HCT116 (cell line): ENCODE measurements around the gene MYO1F. TPM values are rescaled to one million over a fixed set of nuclear protein-coding genes. Genes with fewer than 3 reads are reported as not detected.

ENCODE experiments used
- ATAC-seq: fragments of 200-7000 bp; cut with Tn5 transposase; 2 replicates; pipeline ENCODE4 v1.9.1; 2020; ENCODE audit warnings: mild to moderate bottlenecking, moderate library complexity
- BruUV-seq: library from RNA; stranded (reverse); fragments of 400-500 nt; replicated peaks from 2 replicates; lab custom pipeline; 2021; lab: Mats Ljungman, UMichigan
- CTCF ChIA-PET: fragments of 300-600 bp; sonication (Branson Sonifier 250); formaldehyde crosslinking; loops from one replicate; lab custom pipeline; 2021; ENCODE audit warnings: antibody characterized with exemption; lab: Charles Lee
- POLR2A ChIA-PET: fragments of 300-600, 350-600 bp; sonication (Branson Sonifier 250); formaldehyde crosslinking; loops from one replicate; lab custom pipeline; 2021; ENCODE audit warnings: antibody characterized with exemption; lab: Charles Lee
- RAD21 ChIA-PET, 2 experiments: fragments of 300-600 bp; sonication (Branson Sonifier 250); formaldehyde crosslinking; loops; one replicate each; lab custom pipeline; 2023; ENCODE audit warnings: low total read pairs in 2 of 2; ENCODE audit not compliant: uncharacterized antibody in 2 of 2, unreplicated experiment in 2 of 2, low non-redundant PET in 1 of 2; lab: Charles Lee
- DNase-seq: peaks from one replicate; pipeline ENCODE4 v3.0.0-alpha.2; 2010; ENCODE audit warnings: low read depth, low spot score
- H2AFZ ChIP-seq: fragments of 200-600 bp; shearing (Covaris generic), sonication (generic); 2 replicates; pipeline ENCODE4 v1.6.1; 2017; ENCODE audit warnings: low read depth, mixed run types, mixed read lengths, antibody characterized with exemption, low read length; ENCODE audit not compliant: poor library complexity, severe bottlenecking
- H3K27ac ChIP-seq: 2 replicates; pipeline ENCODE4 v1.5.1; 2012; ENCODE audit warnings: low read depth, low read length
- H3K27me3 ChIP-seq: fragments of 200-600 bp; sonication (generic); 2 replicates; pipeline ENCODE4 v1.6.1; 2016; ENCODE audit warnings: mixed run types, low read length, mixed read lengths; ENCODE audit not compliant: insufficient read depth
- H3K36me3 ChIP-seq, 2 experiments: fragments of 200-500 bp in 1 of 2; fragments of 200-600 bp in 1 of 2; sonication (Bioruptor generic) in 1 of 2; sonication (generic) in 1 of 2; 2 replicates each; pipeline versions ENCODE4 v1.5.1 to v1.6.1; 2014 to 2016; ENCODE audit warnings: low read length in 2 of 2, inconsistent platforms in 1 of 2, mixed read lengths in 1 of 2, mixed run types in 1 of 2; ENCODE audit not compliant: insufficient read depth in 2 of 2, control insufficient read depth in 1 of 2
- H3K4me1 ChIP-seq, 2 experiments: fragments of 200-600 bp in 1 of 2; sonication (generic) in 1 of 2; 2 replicates each; pipeline versions ENCODE4 v1.5.1 to v1.6.1; 2012 to 2017; ENCODE audit warnings: low read length in 2 of 2, inconsistent platforms in 1 of 2, mild to moderate bottlenecking in 1 of 2, mixed read lengths in 1 of 2, mixed run types in 1 of 2, moderate library complexity in 1 of 2; ENCODE audit not compliant: insufficient read depth in 2 of 2, control insufficient read depth in 1 of 2
- H3K4me2 ChIP-seq: fragments of 200-600 bp; sonication (generic); 2 replicates; pipeline ENCODE4 v1.6.1; 2017; ENCODE audit warnings: mixed run types, low read length, mixed read lengths
- H3K4me3 ChIP-seq, 2 experiments: fragments of 200-600 bp in 1 of 2; sonication (generic) in 1 of 2; replicated peaks in 1 of 2; 2 replicates each; pipeline ENCODE4 v1.5.1; 2011 to 2016; ENCODE audit warnings: low read length in 2 of 2, control low read depth in 1 of 2, low read depth in 1 of 2, mild to moderate bottlenecking in 1 of 2, mixed read lengths in 1 of 2, mixed run types in 1 of 2
- H3K79me2 ChIP-seq: fragments of 200-600 bp; sonication (generic); 2 replicates; pipeline ENCODE4 v1.6.1; 2017; ENCODE audit warnings: mild to moderate bottlenecking, mixed run types, low read length, moderate library complexity, mixed read lengths; ENCODE audit not compliant: insufficient read depth
- H3K9ac ChIP-seq: fragments of 200-600 bp; sonication (generic); 2 replicates; pipeline ENCODE4 v1.6.1; 2016; ENCODE audit warnings: low read length, mixed read lengths
- H3K9me2 ChIP-seq: fragments of 200-600 bp; sonication (generic), shearing (Covaris generic); 2 replicates; pipeline ENCODE4 v1.6.1; 2017; ENCODE audit warnings: mixed run types, mild to moderate bottlenecking, moderate library complexity; ENCODE audit not compliant: insufficient read depth
- H3K9me3 ChIP-seq, 2 experiments: fragments of 200-500 bp in 1 of 2; fragments of 200-600 bp in 1 of 2; sonication (Bioruptor generic) in 1 of 2; sonication (generic) in 1 of 2; 2 replicates each; pipeline ENCODE4 v1.6.1; 2014 to 2017; ENCODE audit warnings: low read length in 2 of 2, mixed read lengths in 2 of 2, inconsistent platforms in 1 of 2, low read depth in 1 of 2, mild to moderate bottlenecking in 1 of 2, mixed run types in 1 of 2, moderate library complexity in 1 of 2; ENCODE audit not compliant: control insufficient read depth in 1 of 2, insufficient read depth in 1 of 2
- H4K20me1 ChIP-seq: fragments of 200-600 bp; sonication (generic), shearing (Covaris generic); 2 replicates; pipeline ENCODE4 v1.6.1; 2017; ENCODE audit warnings: mixed run types, mild to moderate bottlenecking, moderate library complexity; ENCODE audit not compliant: insufficient read depth
- CEBPB ChIP-seq: IDR thresholded peaks from 2 replicates; pipeline ENCODE4 v1.6.1; 2012; ENCODE audit warnings: low read depth
- EZH2phosphoT487 ChIP-seq: fragments of 200-600 bp; IDR thresholded peaks from 2 replicates; pipeline ENCODE4 v1.6.1; 2018; ENCODE audit warnings: antibody characterized with exemption, borderline replicate concordance
- JUND ChIP-seq: IDR thresholded peaks from 2 replicates; pipeline ENCODE4 v1.6.1; 2012
- MAX ChIP-seq: IDR thresholded peaks from 2 replicates; pipeline ENCODE4 v1.6.1; 2012
- POLR2A ChIP-seq: IDR thresholded peaks from 2 replicates; pipeline ENCODE4 v1.7.0; 2011; ENCODE audit warnings: borderline replicate concordance; ENCODE audit not compliant: insufficient read depth, insufficient read length; ENCODE audit errors: extremely low read depth
- SIN3A ChIP-seq: IDR thresholded peaks from 2 replicates; pipeline ENCODE4 v1.6.1; 2012; ENCODE audit warnings: low read depth
- YY1 ChIP-seq: IDR thresholded peaks from 2 replicates; pipeline ENCODE4 v1.6.1; 2011; ENCODE audit warnings: low read length, low read depth, moderate library complexity, mild to moderate bottlenecking; ENCODE audit not compliant: insufficient replicate concordance; ENCODE audit errors: extremely low read depth
- ZBTB33 ChIP-seq: IDR thresholded peaks from 2 replicates; pipeline ENCODE4 v1.6.1; 2011; ENCODE audit warnings: mild to moderate bottlenecking, low read length, moderate library complexity; ENCODE audit not compliant: insufficient replicate concordance; ENCODE audit errors: extremely low read depth
- ZNF274 ChIP-seq: fragments of 200-500 bp; sonication (Bioruptor generic); IDR thresholded peaks from 2 replicates; pipeline ENCODE4 v1.6.1; 2014; ENCODE audit warnings: mild to moderate bottlenecking, low read depth, low read length, inconsistent platforms
- intact Hi-C: fragments of 100-400 bp; cut with micrococcal nuclease; formaldehyde crosslinking; loops from 2 replicates; pipeline ENCODE4 v1.10.0; 2022
- total RNA-seq: library from RNA; stranded (reverse); gene quantifications from one replicate; pipeline ENCODE4 v1.2.1, GENCODE V29; 2021; ENCODE audit not compliant: unreplicated experiment

MYO1F gene
- total RNA-seq, 1 experiment from 2014 or later: 0.39 TPM

GRCh38 chr19:8550070-8550469 is 27.2 kb downstream of the MYO1F start:
- CTCF ChIA-PET: no interaction called here
- no peak for DNase-seq
- RAD21 ChIA-PET: interaction anchor here in 1 of 2 experiments (0.7 kb wide), 1 partner anchor 160 kb away, joined by 4 read pairs; the partner anchor contains the start of gene RAB11B
- no peak overlapping the region for H3K4me3 ChIP-seq
- H3K4me1 ChIP-seq: peaks cover 0 to 10% of the 10 kb centered on the region in 2 experiments; a peak in 1 of 4 replicates
- no peak overlapping the region for H2AFZ ChIP-seq
- intact Hi-C loops: no loop called here
- H3K9me3 ChIP-seq: no peaks in the 10 kb centered on the region
- no peak for ATAC-seq
- H3K79me2 ChIP-seq: no peaks in the 10 kb centered on the region
- POLR2A ChIA-PET: no interaction called here
- H3K9me2 ChIP-seq: no peaks in the 10 kb centered on the region
- H3K9ac ChIP-seq: no peak overlapping the region
- no peaks in the 10 kb centered on the region for H4K20me1 ChIP-seq
- H3K4me2 ChIP-seq: no peak overlapping the region
- H3K27ac ChIP-seq: no peak overlapping the region
- no peaks in the 10 kb centered on the region for H3K36me3 ChIP-seq
- no peaks in the 10 kb centered on the region for H3K27me3 ChIP-seq
- no TSS peak for BruUV-seq
- TF ChIP-seq EZH2phosphoT487: no peak
- TF ChIP-seq SIN3A: no peak
- TF ChIP-seq POLR2A: no peak
- TF ChIP-seq MAX: no peak
- no peak for TF ChIP-seq ZNF274
- no peak for TF ChIP-seq YY1
- TF ChIP-seq JUND: no peak
- TF ChIP-seq ZBTB33: no peak
- TF ChIP-seq CEBPB: no peak
